ENCODE data around the gene WWP2.
"Not testable (repeated sequence)": the region's sequence is repeated elsewhere in the genome, so short reads cannot be mapped to it uniquely, and the experiment has no call there.

Gene WWP2

DNA sequence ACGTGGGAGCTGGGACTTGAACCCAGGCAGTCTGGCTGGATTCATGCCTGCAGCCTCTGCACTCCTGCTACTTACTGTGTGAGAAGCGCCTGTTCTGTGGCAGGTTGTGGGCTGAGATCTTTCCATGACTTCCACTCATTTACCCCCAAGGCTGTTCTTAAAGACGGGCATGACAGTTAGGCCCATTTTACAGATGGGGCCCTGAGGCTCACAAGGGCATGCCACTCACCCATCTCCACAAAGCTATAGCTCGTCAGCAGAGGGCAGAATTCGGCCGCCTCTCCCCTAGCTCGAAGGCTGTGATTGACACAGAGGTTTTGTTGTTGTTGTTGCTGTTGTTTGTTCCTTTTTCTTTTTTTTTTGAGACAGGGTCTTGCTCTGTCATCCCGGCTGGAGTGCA lies 210.8 kb downstream of the WWP2 start:
- H3K4me3 ChIP-seq (ENCODE audit: low read depth, low read length); H3K4me1 ChIP-seq (ENCODE audit: control insufficient read depth, insufficient read depth, low read length): not testable (repeated sequence)

DNA sequence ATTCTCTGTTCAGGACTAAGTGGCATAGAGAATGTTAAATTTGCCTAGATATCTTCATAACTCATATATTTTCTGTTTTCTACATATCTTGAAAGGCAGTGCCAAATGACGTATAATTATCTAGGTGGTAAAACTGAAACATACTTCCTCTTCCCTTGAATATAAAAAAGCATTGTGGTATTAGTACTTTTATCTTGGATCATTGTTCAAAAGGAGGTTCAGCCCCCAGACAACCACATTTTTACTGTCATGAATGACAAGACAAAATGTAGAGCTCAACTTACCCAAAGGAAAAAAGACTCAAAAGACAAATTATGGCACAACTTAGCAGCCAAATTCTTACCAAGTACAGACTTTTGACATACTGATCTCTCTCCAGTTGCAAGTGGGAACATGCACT lies 223.1 kb downstream of the WWP2 start:
- H3K4me3 ChIP-seq (ENCODE audit: low read depth, low read length); H3K4me1 ChIP-seq (ENCODE audit: control insufficient read depth, insufficient read depth, low read length); H3K9me3 ChIP-seq (ENCODE audit: control insufficient read depth, insufficient read depth, low read length); H3K27me3 ChIP-seq (ENCODE audit: control insufficient read depth, insufficient read depth, low read length); H3K36me3 ChIP-seq (ENCODE audit: control insufficient read depth, insufficient read depth, low read length); H3K9ac ChIP-seq (ENCODE audit: low read depth, low read length); H3K27ac ChIP-seq (ENCODE audit: low read depth, low read length): not testable (repeated sequence)

More for the DNA sequence above, 210.8 kb downstream of the WWP2 start:
- not testable (repeated sequence) for H3K9me3 ChIP-seq (ENCODE audit: control insufficient read depth, insufficient read depth, low read length); H3K27me3 ChIP-seq (ENCODE audit: control insufficient read depth, insufficient read depth, low read length); H3K36me3 ChIP-seq (ENCODE audit: control insufficient read depth, insufficient read depth, low read length); H3K9ac ChIP-seq (ENCODE audit: low read depth, low read length); H3K27ac ChIP-seq (ENCODE audit: low read depth, low read length)
